Activated CD4-positive, alpha-beta T cell treated with anti-CD3 and anti-CD28 coated beads for 1 hour (primary cell): ENCODE measurements around the gene RAB33A.
"Not testable (repeated sequence)": the region's sequence is repeated elsewhere in the genome, so short reads cannot be mapped to it uniquely, and the experiment has no call there.

Experiments used
- DNase-seq: peaks from one replicate; pipeline ENCODE4 v3.0.0-alpha.2; 2020

The RAB33A gene

DNA sequence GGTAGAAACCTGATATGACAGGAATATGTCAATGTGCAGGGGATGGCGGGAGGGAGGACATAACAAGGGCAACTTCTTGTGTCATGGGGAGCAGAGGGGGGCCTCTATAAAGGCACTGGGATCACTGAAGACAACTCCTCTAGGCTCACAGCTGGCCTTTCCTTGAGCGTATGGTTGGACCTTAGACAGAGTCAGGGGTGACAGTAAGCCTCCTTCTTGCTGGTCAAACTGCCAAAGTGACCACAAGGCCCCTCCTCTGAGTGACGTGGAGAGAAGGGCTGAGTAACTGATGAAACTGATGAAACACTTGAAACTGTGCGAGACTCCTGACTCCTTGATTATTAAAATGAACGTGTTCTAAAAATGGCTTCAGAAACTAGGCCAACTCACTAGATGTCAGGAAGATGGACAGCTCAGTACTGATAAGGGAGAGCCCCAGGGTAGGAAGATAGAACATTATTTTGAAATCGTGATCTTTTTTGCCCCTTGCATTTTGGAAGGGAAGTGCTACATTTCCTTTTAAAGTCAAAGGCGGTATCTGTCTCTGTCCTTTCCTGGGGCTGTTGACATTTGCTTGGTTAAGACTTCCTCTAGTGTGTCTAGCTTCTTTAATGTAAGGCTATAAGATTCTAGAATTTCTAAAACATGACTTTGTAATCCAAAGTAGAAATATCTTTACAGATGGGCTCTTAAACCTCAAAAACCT, 1.6 kb downstream of the RAB33A start:
- DNase-seq: no peak

DNA sequence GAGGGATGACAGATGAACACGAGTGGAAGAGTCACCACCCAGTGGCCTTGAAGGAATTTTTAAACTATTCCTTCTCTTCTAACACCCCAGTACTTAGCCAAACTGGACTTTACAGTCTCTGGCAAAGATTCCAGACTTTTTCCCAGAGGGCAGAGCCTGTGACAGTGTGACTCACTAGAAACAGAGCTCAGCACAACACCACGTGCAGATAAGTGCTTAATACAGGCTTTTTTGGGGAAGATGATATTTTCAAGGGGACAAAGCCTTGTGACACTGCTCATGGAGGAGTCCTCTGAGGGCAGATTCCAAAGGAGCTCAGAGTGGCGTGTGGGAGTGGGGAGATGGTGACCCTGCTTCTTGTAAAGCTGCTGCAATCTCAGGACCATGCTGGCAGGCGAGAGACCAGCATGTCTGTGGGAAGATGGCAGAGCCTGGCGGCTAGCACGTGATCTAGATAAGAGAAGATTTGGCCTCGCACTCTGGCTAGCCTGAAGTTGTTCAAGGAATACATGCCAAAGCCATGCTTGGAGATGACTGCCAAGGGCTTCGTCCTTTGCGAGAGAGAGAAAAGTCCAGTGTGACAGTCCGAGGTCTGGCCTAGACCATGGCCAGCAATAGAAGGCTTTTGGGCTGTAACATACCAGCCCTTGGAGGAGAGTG, 2.4 kb downstream of the RAB33A start:
- DNase-seq: no peak

DNA sequence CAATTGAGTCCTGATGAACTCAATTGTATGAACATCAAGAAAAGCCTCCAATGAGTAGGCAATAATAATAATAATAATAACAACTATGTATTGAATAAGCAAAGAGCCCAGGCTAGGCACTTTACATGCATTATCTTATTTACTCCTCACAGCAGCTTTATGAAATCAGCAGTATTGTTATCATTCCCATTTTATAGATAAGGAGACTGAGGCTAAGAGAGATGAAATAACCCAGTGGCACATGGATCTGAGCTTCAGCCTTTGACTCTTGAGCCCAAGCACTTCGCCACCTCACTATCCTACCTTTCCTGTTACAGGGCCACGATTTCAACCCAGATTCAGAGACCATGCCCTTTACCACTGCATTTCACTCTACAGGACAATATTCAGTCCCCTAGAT, 3.2 kb downstream of the RAB33A start:
- no peak for DNase-seq

DNA sequence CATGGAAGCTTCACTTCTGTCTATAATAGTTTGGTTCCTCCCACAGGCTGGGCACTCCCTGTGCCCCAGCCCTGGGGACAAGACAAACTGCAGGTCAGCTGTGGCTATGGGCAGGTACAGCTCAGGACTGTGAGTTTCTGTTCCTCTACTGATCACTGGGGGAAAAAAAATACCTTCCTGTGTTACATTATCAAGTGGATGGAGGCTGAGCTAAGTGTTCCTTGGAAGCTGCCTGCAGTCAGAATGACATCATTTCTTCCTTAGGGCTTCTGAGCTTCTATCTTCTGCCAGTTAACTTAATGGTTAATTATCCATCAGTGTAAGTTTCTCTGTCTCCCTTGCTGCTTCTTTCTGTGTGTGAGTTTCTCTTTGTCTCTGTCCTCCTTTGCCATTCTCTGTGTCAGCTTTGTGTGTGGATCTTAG, 4.6 kb downstream of the RAB33A start:
- DNase-seq: no peak

GRCh38 chrX:130176942-130177341, 5.2 kb downstream of the RAB33A start:
- no peak for DNase-seq

- DNase-seq: no peak
These were observed 7.4 kb downstream of the RAB33A start for GRCh38 chrX:130179170-130179569.

- no peak for DNase-seq
These were observed 7.9 kb downstream of the RAB33A start for GRCh38 chrX:130179579-130180215.

- DNase-seq: no peak
These were observed 12.4 kb downstream of the RAB33A start for GRCh38 chrX:130184168-130184567.

GRCh38 chrX:130184857-130185256, 13.1 kb downstream of the RAB33A start:
- DNase-seq: no peak

GRCh38 chrX:130186651-130187050, 14.9 kb downstream of the RAB33A start:
- DNase-seq: no peak

GRCh38 chrX:130190801-130191200, 19.0 kb downstream of the RAB33A start:
- no peak for DNase-seq

- no peak for DNase-seq
These were observed 24.7 kb downstream of the RAB33A start for GRCh38 chrX:130196466-130196865.

GRCh38 chrX:130197464-130197863, 25.7 kb downstream of the RAB33A start:
- DNase-seq: no peak

GRCh38 chrX:130204647-130205046, 32.9 kb downstream of the RAB33A start:
- no peak for DNase-seq

GRCh38 chrX:130211415-130212186, 39.8 kb downstream of the RAB33A start:
- no peak for DNase-seq

DNA sequence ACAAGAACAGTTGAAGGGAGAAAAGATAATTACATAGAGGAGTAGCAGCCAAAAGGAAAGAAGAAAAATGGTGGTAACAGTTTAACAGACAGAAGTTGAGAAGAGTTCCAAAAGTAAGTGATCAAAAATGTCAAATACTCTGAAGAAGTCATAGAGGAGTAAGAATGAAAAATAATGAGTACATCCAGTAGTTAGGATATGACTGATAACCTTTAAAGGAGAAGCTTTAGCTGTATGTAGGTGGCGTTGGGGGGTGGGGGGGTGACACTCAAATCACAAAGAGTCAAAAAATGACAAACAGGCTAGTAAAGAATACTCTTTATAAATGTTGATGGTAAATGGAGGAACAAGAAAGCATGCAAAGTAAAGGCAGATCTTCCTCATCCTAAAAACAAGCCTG, 40.6 kb downstream of the RAB33A start:
- DNase-seq: no peak

DNA sequence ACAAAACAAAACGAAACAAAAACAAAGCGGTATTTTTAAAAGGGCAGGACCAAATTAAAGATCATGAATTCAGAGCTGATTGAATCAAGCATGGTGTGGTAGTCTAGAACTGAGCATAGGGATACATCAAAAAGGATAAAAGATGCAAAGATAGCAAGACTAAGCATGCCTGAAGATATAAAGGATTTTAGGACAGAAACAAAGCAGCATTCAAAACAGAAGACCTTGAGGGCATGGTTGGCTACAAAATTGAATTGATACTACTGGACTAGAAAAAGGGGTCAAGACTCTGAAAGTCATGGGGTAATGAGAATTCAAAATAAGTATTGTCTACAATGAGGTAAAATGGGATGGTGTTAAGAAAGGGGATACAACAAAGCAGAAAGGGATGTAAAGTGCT, 41.6 kb downstream of the RAB33A start:
- DNase-seq: no peak

GRCh38 chrX:130216320-130216719, 44.6 kb downstream of the RAB33A start:
- no peak for DNase-seq

GRCh38 chrX:130224810-130225209, 53.0 kb downstream of the RAB33A start:
- no peak for DNase-seq

DNA sequence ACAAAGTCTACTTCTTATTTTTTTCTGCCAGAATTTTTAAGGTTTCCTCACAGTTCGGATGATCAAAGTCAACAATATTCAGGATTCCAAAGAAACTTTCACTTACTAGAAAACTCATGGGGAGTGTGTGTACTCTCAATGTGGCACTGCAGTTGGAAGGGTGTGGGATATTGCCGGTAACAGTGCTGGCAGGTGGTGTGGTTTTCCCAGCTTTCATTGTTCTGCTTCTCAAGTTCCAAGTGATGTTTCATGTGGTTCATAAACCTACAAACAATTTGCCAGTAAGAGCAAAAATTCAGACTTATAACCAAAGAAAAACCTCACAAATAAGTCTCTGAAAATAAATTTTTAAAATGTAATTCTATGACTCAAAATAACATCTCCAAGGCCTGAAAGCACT, 57.1 kb downstream of the RAB33A start:
- no peak for DNase-seq

DNA sequence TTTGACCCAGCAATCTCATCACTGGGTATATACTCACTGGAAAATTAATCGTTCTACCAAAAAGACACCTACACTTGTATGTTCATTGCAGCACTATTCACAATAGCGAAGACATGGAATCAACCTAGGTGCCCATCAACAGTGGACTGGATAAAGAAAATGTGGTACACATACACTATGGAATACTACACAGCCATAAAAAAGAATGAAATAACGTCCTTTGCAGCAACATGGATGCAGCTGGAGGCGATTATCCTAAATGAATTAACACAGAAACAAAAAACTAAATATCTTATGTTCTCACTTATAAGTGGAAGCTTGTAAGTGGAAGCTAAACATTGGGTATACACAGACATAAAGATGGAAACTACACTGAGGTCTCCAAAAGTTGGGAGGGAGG, 59.4 kb downstream of the RAB33A start:
- not testable (repeated sequence) for DNase-seq
